Stimulated activated CD8-positive, alpha-beta memory T cell treated with anti-CD3 and anti-CD28 coated beads, Interleukin-7, amount 100 ng/mL, for 4 hours (primary cell): ENCODE results near the gene FAM163B.

Experiments used
- DNase-seq, 2 donors: peaks; one replicate each; pipeline ENCODE4 v3.0.0-alpha.2; 2020; ENCODE audit warnings: low read depth in 2 of 2

Gene FAM163B

GRCh38 chr9:133599470-133600173, 9.6 kb downstream of the FAM163B start:
- DNase-seq, result no peak

DNA sequence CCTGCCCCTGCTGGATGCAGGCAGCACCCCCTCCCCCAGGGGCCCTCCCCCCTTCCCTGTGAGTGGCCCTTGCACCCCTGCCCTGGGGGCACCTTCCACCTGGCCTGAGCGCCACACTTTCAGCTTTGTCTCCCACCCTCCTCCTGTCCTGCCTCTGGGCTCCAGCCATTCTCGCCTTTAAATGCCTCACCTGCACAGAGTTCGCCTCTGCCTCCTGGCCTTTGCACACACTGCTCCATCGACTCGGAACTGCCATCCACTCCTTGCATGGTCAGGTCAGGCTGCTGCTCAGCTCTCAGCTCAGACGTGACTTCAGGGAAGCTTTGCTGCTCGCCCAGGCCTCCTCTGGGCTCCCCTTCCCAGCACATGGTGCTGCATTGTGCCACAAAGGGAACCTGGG, 10.2 kb downstream of the FAM163B start:
- DNase-seq, result no peak

GRCh38 chr9:133597316-133597957, 11.8 kb downstream of the FAM163B start:
- DNase-seq, result no peak

- DNase-seq, result no peak
Measured at GRCh38 chr9:133595910-133596309, 13.3 kb downstream of the FAM163B start.

DNA sequence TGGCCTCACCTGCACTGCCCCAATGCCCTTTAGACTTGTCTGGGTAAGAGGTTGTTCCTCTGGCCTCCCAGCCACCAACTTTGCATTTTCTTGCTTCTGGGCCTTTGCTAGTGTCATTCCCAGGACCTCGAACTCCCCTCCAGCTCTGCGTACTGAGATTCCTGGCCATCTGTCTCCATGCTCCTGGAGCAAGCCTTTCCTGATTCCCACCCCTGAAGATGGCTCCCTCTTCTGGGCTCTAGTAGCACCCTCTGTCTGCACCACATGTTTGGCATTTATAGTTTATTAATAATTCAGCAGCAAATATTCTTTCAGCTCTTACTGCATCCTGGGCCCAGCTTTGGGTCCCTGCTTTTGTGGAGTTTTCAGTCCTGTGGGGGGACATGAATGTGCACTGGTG, 14.9 kb downstream of the FAM163B start:
- no peak for DNase-seq

DNA sequence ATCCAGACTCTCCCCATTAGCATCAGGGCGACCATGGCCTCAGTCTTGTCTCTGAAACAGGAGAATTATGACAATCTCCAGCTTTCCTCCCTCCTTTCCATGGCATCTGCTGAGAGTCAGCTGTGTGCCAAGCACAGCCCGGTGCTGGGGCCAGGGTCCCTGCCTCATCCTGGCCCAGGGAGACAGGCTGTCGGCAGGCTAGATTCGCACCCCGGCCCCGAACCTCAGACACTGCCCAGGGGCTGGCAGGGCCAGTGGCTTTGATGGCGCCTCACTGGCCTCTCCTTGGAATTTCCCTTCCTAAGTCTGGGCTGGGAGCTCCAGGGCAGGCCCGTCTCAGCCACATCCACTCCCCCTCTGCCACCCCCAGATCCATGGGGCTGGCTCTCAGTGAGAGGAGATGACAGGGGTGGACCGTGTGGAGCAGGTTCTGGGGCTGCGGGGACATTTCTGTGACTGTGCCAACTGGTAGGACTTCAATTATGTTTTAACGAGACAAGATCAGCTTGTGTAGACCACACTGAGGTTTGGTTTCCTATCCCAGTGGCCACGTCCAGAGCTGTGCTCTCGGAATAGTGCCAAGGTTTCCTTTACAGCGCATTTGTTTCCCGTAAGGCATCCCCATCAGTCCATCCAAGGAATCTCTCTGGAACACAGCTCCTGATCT, 15.5 kb downstream of the FAM163B start:
- DNase-seq, result no peak

- DNase-seq, result no peak
Measured at GRCh38 chr9:133592731-133593409, 16.3 kb downstream of the FAM163B start.

DNA sequence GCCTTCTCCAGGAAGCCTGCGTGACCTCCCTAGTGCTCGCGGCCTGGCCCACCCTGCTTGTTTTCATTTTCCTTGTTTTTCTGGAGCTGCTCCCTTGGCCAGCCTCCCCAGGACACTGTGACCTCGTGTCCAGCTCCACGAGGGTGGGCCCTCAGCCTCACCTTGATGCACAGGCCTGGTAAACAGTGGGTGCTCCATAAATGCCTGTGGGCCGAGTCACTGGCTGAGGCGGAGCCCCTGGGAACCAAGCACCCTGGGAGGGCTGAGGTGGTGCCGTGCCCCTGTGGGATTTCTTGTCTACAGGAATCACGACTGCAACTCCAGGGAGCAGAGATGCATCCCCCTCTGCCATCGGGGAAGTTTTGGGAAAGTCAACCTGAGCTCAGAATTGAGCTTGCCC, 17.2 kb downstream of the FAM163B start:
- no peak for DNase-seq

DNA sequence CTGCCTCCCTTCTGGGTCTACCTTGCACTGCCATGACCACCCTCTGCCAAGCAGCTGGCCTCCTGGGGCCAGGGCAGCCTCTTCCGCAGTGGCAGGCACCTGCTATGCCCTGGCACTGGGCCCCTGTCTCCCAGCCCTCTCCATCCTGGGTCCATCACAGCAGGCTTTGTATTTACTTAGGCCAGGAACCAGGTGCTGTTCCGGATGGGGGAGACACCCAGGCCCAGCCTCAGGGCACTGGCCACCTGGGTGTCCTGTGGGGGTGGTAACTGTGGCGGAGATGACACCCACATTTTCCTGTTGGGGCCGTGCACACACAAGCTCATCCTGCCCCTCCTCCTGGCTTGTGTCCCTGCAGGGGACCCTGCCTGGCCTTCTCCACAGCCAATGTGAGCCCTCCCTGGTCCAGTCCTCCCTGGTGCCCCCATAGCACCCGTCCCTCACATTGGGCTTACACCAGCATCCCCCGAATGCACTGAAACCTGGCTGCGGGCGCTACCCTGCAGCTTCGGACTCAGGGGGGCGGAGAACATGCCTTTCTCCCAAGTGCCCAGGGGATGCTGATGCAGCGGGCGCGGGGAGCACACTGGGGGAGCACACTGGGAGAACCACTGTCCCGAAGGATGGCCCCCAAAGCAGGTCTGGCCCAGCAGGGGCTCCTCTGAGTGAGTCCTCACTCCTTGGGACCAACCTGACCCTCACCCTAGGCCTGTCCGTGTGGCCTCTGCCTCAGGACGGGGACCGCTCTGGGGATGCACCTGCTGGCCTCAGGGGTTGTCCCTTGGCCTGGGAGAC, 17.9 kb downstream of the FAM163B start:
- no peak for DNase-seq

DNA sequence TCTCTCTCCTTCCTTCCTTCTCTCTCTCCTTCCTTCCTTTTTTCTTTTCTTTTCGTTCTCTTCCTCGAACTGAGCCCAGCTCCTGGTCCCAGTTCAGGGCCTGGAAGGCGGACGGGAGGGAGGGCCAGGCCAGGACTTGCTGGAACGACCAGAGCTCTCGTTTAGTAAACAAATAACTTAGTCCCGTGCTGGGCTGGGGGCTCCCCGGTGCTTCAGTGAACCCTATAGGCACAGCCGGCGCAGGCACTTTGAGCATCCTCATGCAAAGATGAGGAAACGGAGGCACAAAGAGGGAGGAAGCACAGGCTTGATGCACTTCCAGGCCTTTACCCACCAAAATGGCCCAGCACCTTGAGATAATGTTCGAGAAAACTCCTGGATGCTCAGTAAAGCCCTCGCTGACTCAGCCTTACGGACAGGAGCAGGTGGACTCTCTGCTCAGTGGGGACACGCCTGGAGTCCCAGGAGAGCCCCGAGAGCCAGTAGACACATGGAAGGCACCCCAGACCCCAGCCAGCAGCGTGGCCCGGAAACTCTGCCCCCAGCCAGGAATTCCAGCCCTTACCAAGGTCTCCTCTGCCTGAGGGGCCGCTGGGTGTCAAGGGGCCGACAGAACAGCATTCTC, 18.8 kb downstream of the FAM163B start:
- no peak for DNase-seq

DNA sequence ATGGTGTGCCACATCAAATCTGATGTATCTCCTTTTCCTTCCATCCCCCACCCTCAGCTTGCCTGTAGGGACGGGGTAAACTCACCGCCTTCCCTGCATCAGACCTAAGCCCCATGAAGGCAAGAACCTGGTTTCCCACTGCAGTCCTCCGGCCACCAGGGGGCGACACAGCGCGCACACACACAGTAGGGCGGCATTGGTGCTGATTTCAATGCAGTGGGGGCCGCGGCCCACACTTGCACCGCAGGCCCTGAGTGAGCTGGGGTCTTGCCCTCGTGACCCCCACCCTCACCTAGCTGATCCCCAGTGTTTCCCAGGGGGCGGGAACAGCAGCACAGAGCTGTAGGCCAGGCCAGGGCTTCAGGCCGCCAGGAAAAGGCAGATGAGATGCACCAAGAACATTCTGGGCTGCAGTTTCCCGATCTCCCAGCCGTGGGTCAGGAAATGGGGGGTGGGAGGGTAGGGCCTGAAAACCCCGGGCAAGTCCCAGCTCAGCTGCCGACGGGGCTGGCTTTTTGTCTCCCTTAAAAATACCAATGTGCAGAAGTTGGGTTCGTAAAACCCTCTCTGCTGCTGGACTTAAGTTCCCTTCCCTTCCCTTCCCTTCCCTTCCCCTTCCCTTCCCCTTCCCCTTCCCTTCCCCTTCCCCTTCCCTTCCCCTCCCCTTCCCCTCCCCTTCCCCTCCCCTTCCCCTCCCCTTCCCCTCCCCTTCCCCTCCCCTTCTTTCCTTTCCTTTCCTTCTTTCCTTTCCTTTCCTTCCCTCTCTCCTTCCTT, 19.5 kb downstream of the FAM163B start:
- no peak for DNase-seq

- DNase-seq, result no peak
Measured at GRCh38 chr9:133587466-133587865, 21.7 kb downstream of the FAM163B start.

- no peak for DNase-seq
Measured at GRCh38 chr9:133587051-133587450, 22.1 kb downstream of the FAM163B start.

DNA sequence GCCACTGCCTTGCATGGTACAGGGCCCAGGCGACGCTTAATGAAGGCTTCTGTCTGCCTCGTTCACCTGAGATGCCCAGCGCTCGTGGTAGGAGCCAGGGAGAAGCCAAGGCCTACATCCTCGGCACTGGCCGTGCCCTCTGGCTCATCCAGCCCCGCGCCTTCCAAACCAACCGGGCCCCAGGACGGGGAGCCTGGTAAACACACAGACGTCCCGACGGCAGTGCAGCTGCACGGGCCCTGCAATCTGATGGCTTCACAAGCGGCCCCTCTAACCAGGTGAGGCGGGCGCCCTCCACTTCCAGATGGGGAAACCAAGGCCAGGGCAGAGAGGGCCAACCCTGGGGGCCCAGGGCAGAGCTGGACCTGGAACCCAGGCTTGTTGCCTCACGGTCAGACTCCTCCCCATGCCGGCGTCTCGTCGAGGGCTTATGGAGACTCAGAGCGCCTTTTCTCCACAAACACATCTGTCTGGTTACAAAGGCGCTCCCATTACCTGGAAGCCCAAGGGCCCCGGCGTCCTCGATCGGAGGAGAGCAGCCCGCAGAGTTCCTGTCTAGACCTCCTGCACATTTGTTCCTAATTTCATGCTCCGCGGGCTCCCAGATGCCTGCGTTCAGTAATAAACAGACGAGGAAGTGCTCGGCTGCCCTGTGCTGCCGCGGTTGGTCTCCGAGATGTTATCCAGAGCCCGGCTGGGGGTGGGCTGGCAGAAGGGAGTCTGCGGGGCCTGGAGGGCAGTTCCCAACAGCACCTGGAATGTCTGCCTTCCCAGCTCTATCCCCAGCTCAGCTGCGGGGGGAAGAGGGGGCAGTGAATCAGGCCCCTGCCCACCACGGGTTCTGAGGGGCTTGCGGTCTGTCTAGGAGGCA, 23.5 kb downstream of the FAM163B start:
- DNase-seq, result no peak

DNA sequence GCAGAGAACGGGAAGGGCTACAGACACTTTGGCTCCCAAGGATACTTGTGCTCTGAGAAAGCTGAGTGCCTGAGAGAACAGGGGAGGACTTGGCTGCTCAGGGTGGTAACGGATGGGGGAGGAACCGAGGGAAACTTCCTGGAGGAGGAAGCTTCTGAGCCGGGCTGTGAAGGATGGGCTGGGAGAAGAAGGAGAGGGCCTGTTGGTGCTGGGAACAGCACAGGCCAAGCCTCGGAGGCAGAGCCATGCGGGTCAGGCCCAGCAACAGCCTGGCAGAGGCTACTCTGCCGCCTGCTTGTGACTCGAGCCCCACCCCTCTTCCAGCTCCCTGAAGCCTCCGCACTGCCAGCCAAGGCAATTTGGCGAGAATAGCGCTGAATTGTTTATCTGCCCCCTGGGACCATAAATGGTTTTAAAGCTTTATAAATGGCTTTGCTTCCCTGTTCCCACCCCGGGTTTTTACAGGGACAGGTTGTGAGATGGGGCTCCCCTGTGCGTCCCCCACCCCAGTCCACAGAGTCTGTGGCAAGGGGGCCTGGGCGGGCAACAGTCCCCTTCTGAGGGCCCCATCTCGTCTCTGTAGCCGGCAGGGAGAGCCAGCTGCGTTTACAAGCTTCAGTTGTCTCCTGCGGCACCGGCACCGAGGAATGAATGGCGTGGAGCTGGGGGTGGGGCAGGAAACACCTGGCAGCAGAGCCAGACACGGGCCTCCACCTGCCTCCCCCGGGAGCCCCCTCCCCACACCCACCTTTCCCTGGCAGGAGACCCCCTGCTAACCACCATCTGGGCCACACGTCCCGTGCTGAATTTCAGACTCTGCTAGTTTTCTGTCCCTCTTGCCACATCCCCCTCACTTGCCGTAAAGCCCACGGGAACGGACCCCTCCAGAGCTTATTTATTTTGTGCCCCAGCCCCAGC, 24.4 kb downstream of the FAM163B start:
- no peak for DNase-seq

GRCh38 chr9:133584167-133584558, 25.0 kb downstream of the FAM163B start:
- no peak for DNase-seq

- no peak for DNase-seq
Measured at GRCh38 chr9:133583586-133583985, 25.6 kb downstream of the FAM163B start.

GRCh38 chr9:133583111-133583510, 26.1 kb downstream of the FAM163B start:
- DNase-seq, result no peak
